Measurements from ENCODE around the gene IFITM5. TPM values are rescaled to one million over a fixed set of nuclear protein-coding genes. Genes with fewer than 3 reads are reported as not detected.
"Not testable (repeated sequence)": the region's sequence is repeated elsewhere in the genome, so short reads cannot be mapped to it uniquely, and the experiment has no call there.

The IFITM5 gene
- total RNA-seq, 1 donor from 2014 or later = not detected

DNA sequence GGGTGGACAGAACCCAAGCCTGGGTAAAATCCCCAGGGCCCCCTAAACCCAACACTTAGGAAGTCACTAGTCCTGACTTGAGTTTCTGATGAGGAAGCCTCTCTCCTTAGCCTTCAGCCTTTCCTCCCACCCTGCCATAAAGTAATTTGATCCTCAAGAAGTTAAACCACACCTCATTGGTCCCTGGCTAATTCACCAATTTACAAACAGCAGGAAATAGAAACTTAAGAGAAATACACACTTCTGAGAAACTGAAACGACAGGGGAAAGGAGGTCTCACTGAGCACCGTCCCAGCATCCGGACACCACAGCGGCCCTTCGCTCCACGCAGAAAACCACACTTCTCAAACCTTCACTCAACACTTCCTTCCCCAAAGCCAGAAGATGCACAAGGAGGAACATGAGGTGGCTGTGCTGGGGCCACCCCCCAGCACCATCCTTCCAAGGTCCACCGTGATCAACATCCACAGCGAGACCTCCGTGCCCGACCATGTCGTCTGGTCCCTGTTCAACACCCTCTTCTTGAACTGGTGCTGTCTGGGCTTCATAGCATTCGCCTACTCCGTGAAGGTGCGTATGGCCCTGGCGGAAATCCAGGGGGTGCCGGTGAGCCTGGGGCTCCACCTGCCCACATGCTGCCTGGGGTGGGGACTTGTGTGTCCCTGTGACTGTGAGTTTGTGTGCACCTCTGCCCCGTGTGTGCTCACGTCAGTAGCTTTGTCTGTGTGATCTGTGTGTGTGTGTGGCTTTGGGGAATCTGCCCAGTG is 14.6 kb upstream of the IFITM5 start, which contains the start of gene IFITM1:
Gene IFITM1 (plus strand): TSS at position 254 of the 767 bp plus-strand sequence. CDS start 131 bp downstream, at position 385.
- Mint-ChIP-seq H3K4me1 (ENCODE audit: low read depth) (peaks cover 34% of the 10 kb centered on the region), H3K9me3 (no peaks in the 10 kb centered on the region), H3K27ac (peak within 1 kb of the TSS; percentile 91), H3K36me3 (ENCODE audit: low read depth) (peaks cover 51% of the 10 kb centered on the region), H3K27me3 (ENCODE audit: low read depth) (no peaks in the 10 kb centered on the region), H3K4me3 (ENCODE audit: low read depth) (peak within 1 kb of the TSS; percentile 90)
- intact Hi-C loops (cut with micrococcal nuclease) = loop anchor here (2.0 to 5.0 kb wide), 5 partner anchors 13 to 107 kb away; partner anchors contain the start of genes BET1L, PSMD13, RIC8A and SIRT3
- DNase-seq (ENCODE audit: low spot score) = peak; percentile 74

GRCh38 chr11:313304-313786 is 14.0 kb upstream of the IFITM5 start:
- H3K4me3 Mint-ChIP-seq (ENCODE audit: low read depth) = peak overlapping the region; percentile 90
- H3K9me3 Mint-ChIP-seq = no peaks in the 10 kb centered on the region
- DNase-seq (ENCODE audit: low spot score) = no peak
- intact Hi-C loops (cut with micrococcal nuclease) = loop anchor here (2.0 to 5.0 kb wide), 5 partner anchors 13 to 106 kb away; partner anchors contain the start of genes BET1L, PSMD13, RIC8A and SIRT3
- peak overlapping the region; percentile 91 for H3K27ac Mint-ChIP-seq
- H3K4me1 Mint-ChIP-seq (ENCODE audit: low read depth) = peaks cover 34% of the 10 kb centered on the region
- peaks cover 58% of the 10 kb centered on the region for H3K36me3 Mint-ChIP-seq (ENCODE audit: low read depth)
- no peaks in the 10 kb centered on the region for H3K27me3 Mint-ChIP-seq (ENCODE audit: low read depth)

GRCh38 chr11:312092-312816 is 12.9 kb upstream of the IFITM5 start:
- Mint-ChIP-seq H3K27ac (peak overlapping the region; percentile 91), H3K4me1 (ENCODE audit: low read depth) (peaks cover 34% of the 10 kb centered on the region), H3K27me3 (ENCODE audit: low read depth) (no peaks in the 10 kb centered on the region), H3K4me3 (ENCODE audit: low read depth) (peak overlapping the region; percentile 90), H3K9me3 (no peaks in the 10 kb centered on the region), H3K36me3 (ENCODE audit: low read depth) (peaks cover 56% of the 10 kb centered on the region)
- no peak for DNase-seq (ENCODE audit: low spot score)
- intact Hi-C loops (cut with micrococcal nuclease) = loop anchor here (2.0 to 5.0 kb wide), 5 partner anchors 15 to 105 kb away; partner anchors contain the start of genes BET1L, PSMD13, RIC8A and SIRT3

GRCh38 chr11:311013-311748 is 11.9 kb upstream of the IFITM5 start:
- DNase-seq (ENCODE audit: low spot score); H3K9me3 Mint-ChIP-seq; H3K27me3 Mint-ChIP-seq (ENCODE audit: low read depth): not testable (repeated sequence)
- Mint-ChIP-seq H3K4me1 (ENCODE audit: low read depth) (peaks cover 26% of the 10 kb centered on the region), H3K36me3 (ENCODE audit: low read depth) (peaks cover 45% of the 10 kb centered on the region), H3K27ac (peak overlapping the region; percentile 91), H3K4me3 (ENCODE audit: low read depth) (peak overlapping the region; percentile 90)
- intact Hi-C loops (cut with micrococcal nuclease) = loop anchor here (5.0 kb wide), 1 partner anchor 104 kb away; the partner anchor contains the start of genes BET1L and RIC8A

DNA sequence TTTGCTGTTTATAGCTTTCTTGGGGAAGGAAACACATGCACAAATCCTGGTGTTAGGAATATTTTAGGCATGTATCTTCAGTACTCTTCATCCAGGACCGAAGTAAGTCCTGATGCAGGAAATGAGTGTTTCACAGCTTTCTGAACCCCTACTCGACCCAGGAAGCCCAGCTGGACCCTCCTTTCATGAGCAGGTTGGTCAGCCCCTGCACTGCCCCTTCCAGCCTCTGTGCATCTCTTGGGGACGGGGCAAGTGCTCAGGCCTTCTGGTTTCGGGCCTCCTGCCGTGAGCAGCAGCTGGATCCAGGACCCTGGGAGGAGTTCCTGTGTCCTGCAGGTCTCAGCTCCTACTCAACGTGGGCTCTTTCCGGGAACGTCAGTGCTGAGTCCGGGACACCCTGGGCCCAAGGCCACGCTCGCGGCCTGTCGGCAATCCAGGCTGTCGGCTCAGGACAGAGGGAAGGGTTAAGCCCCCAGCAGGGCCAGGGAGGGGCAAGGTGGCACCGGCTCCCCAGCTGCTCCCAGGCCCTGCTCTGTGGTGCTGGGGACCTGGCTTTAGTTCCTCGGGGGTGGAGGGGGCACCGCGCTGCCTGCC is 10.8 kb upstream of the IFITM5 start:
- not testable (repeated sequence) for H3K27me3 Mint-ChIP-seq (ENCODE audit: low read depth); H3K9me3 Mint-ChIP-seq; DNase-seq (ENCODE audit: low spot score)
- intact Hi-C loops (cut with micrococcal nuclease) = loop anchor here (5.0 kb wide), 1 partner anchor 103 kb away; the partner anchor contains the start of genes BET1L and RIC8A
- peaks cover 38% of the 10 kb centered on the region for H3K36me3 Mint-ChIP-seq (ENCODE audit: low read depth)
- H3K4me3 Mint-ChIP-seq (ENCODE audit: low read depth) = peak overlapping the region; percentile 95
- H3K4me1 Mint-ChIP-seq (ENCODE audit: low read depth) = peaks cover 33% of the 10 kb centered on the region
- peak overlapping the region; percentile 91 for H3K27ac Mint-ChIP-seq

DNA sequence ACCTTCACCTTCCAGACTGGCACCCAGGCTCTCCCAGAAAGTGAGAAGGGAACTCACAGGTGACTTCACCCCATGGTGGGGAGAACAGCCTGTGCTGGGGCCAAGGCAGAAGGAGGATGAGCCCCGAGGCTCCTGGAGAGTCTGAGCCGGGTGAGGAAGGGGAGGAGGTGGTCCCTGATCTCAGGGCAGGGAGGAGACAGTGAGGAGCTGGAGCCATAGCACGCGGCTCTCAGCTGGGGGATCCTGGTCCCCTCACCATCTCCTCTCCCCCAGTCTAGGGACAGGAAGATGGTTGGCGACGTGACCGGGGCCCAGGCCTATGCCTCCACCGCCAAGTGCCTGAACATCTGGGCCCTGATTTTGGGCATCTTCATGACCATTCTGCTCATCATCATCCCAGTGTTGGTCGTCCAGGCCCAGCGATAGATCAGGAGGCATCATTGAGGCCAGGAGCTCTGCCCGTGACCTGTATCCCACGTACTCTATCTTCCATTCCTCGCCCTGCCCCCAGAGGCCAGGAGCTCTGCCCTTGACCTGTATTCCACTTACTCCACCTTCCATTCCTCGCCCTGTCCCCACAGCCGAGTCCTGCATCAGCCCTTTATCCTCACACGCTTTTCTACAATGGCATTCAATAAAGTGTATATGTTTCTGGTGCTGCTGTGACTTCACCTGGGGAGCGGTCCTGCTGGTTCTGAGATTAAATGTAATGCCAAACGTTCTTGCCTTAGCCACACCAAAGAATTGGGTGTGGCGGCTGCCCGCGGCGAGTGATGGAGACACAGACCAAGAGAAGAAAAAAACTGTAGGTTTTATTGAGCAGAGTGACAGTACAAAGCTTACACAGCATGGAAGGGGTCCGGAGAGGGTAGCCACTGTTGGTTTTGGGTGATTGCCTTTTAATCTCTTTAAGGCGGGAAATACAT is 9.7 kb upstream of the IFITM5 start:
- H3K27me3 Mint-ChIP-seq (ENCODE audit: low read depth); intact Hi-C loops (cut with micrococcal nuclease); H3K9me3 Mint-ChIP-seq; DNase-seq (ENCODE audit: low spot score): not testable (repeated sequence)
- Mint-ChIP-seq H3K27ac (peak overlapping the region; percentile 91), H3K4me1 (ENCODE audit: low read depth) (peaks cover 33% of the 10 kb centered on the region), H3K36me3 (ENCODE audit: low read depth) (peaks cover 27% of the 10 kb centered on the region), H3K4me3 (ENCODE audit: low read depth) (peak overlapping the region; percentile 95)

GRCh38 chr11:307766-308708 is 8.7 kb upstream of the IFITM5 start, which contains the start of gene IFITM2:
Gene IFITM2 (plus strand): TSS chr11:307816. CDS start chr11:308193, 377 bp downstream.
- H3K9me3 Mint-ChIP-seq; H3K27me3 Mint-ChIP-seq (ENCODE audit: low read depth); intact Hi-C loops (cut with micrococcal nuclease): not testable (repeated sequence)
- Mint-ChIP-seq H3K27ac (peak within 1 kb of the TSS; percentile 91), H3K36me3 (ENCODE audit: low read depth) (peaks cover 25% of the 10 kb centered on the region), H3K4me3 (ENCODE audit: low read depth) (peak within 1 kb of the TSS; percentile 95), H3K4me1 (ENCODE audit: low read depth) (peaks cover 31% of the 10 kb centered on the region)
- DNase-seq (ENCODE audit: low spot score) = peak; percentile 62

DNA sequence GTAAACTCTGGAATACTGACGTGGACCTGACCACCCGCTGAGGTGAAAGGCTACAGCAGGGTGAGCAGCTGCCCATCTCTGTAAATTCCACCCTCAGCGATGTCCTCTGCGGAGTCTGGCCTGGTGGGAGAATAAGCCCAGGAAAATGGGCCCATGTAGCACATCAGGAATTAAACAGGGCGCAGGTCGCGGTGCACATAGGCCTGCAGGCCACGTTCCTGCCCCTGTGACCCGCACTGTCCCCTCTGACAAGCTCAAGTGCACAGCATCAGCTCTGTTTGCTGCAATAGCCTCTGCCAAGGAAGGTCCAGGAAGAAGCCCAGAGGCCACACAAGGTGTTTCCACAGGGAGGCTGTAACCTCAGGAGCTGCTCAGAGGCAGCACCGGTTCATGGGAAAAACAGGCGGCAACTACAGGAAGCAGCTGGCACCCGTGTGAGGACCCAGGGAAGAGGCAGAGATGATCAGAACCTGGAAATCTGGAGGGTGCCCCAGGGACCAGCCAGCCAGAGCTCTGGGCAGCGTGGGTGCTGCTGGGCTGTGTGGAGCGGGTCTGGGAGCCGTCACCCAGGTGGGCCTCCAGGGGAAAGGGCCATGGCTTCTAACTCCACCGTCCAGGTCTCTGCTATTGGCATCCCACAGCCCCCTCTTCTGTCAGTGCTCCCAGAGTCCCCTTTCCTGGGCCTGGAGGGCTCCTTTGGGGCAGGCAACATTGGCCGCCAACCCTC is 7.5 kb upstream of the IFITM5 start:
- H3K4me3 Mint-ChIP-seq (ENCODE audit: low read depth) = peak overlapping the region; percentile 95
- H3K27me3 Mint-ChIP-seq (ENCODE audit: low read depth) = no peaks in the 10 kb centered on the region
- peaks cover 22% of the 10 kb centered on the region for H3K36me3 Mint-ChIP-seq (ENCODE audit: low read depth)
- intact Hi-C loops (cut with micrococcal nuclease) = no loop called here
- H3K9me3 Mint-ChIP-seq = no peaks in the 10 kb centered on the region
- H3K4me1 Mint-ChIP-seq (ENCODE audit: low read depth) = peaks cover 26% of the 10 kb centered on the region
- DNase-seq (ENCODE audit: low spot score) = no peak
- peak overlapping the region; percentile 91 for H3K27ac Mint-ChIP-seq

DNA sequence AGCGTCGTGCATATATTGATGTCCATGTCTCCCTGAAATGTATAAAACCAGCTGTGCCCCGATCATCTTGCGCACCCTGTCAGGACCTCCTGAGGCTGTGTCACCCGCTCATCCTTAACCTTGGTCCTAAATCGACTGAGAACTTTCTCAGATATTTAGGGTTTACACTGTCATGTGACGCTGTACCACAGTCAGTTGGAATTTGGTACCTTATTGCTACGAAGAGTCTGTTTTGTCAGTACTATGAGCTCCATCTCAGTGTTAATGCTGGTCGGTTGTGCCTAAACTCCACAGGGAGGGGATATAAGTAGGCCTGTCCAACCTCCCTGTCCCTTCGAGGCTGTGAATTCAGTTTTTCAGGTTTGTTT is 6.5 kb upstream of the IFITM5 start:
- peaks cover 21% of the 10 kb centered on the region for H3K36me3 Mint-ChIP-seq (ENCODE audit: low read depth)
- no peak for DNase-seq (ENCODE audit: low spot score)
- intact Hi-C loops (cut with micrococcal nuclease) = no loop called here
- H3K27me3 Mint-ChIP-seq (ENCODE audit: low read depth) = peaks cover 3% of the 10 kb centered on the region
- no peak overlapping the region for H3K4me3 Mint-ChIP-seq (ENCODE audit: low read depth)
- peaks cover 24% of the 10 kb centered on the region for H3K4me1 Mint-ChIP-seq (ENCODE audit: low read depth)
- no peaks in the 10 kb centered on the region for H3K9me3 Mint-ChIP-seq
- H3K27ac Mint-ChIP-seq = peak overlapping the region; percentile 10

Data from activated T-helper 2 cell treated with anti-CD3 and anti-CD28 coated beads, Interferon-gamma antibody, Interleukin-2, Interleukin-4, amounts not matched to agents 10 μg/mL and 5 μg/mL and 100 μg/mL, durations not matched to agents 14 hours and 24 hours and 36 hours (primary cell).